ENCODE data around the gene IKBKG.
"Not testable (repeated sequence)": the region's sequence is repeated elsewhere in the genome, so short reads cannot be mapped to it uniquely, and the experiment has no call there.

GRCh38 chrX:154562295-154562694, 14.9 kb downstream of the IKBKG start:
- TF ChIP-seq CTCF, POLR2A, POLR2AphosphoS5 (IDR thresholded peaks at IDR 0.05): not testable (repeated sequence)
